ENCODE results near the gene HDAC1.

GRCh38 chr1:32363713-32364112, 71.8 kb downstream of the HDAC1 start:
- TF ChIP-seq CTCF (IDR thresholded peaks at IDR 0.05; ENCODE audit: borderline replicate concordance, extremely low read depth, low read length, poor library complexity, severe bottlenecking): no peak
- no peak for TF ChIP-seq EZH2 (IDR thresholded peaks at IDR 0.05; ENCODE audit: borderline replicate concordance, low read depth, low read length, severe bottlenecking)

Measured in DND-41 (cell line).